Measurements from ENCODE around the gene PLD1.

- TF ChIP-seq POLR2A (IDR thresholded peaks at IDR 0.05; ENCODE audit: control extremely low read depth in 1 of 2, low read depth in 2 of 2, low read length in 2 of 2) (no peak), EZH2 (IDR thresholded peaks at IDR 0.05; ENCODE audit: low read depth, low read length, severe bottlenecking) (no peak), CHD2 (IDR thresholded peaks at IDR 0.05; ENCODE audit: low read length) (no peak), SUZ12 (IDR thresholded peaks at IDR 0.05; ENCODE audit: low read length) (no peak), TAF1 (IDR thresholded peaks at IDR 0.05; ENCODE audit: low read depth, low read length) (no peak), YY1 (IDR thresholded peaks at IDR 0.05; ENCODE audit: low read depth, low read length) (no peak), SP2 (IDR thresholded peaks at IDR 0.05; ENCODE audit: low read length) (no peak), TAF7 (optimal IDR thresholded peaks at IDR 0.05; ENCODE audit: borderline replicate concordance, low read depth, low read length) (no peak), CTCF (IDR thresholded peaks at IDR 0.05; ENCODE audit: control extremely low read depth in 1 of 3, insufficient read depth in 1 of 3, low read depth in 1 of 3, low read length in 3 of 3) (no peak), RXRA (IDR thresholded peaks at IDR 0.05; ENCODE audit: insufficient read depth, low read depth, low read length) (no peak)
Observed at GRCh38 chr3:171847133-171847532, 36.9 kb upstream of the PLD1 start.

Measured in H1 (cell line).